GM12891 (cell line): ENCODE results near the gene ANKS1A.

ENCODE experiments used
- DNase-seq: peaks from one replicate; pipeline ENCODE4 v3.0.0; 2011; ENCODE audit warnings: low spot score; ENCODE audit not compliant: insufficient read length
- FAIRE-seq: peaks from 2 replicates; lab custom pipeline; 2011; peaks lifted over from hg19 to GRCh38; lab: Jason Lieb, UNC
- PAX5 ChIP-seq: IDR thresholded peaks from 2 replicates; pipeline ENCODE4 v1.6.1; 2011; ENCODE audit warnings: low read length, moderate library complexity, mild to moderate bottlenecking; ENCODE audit not compliant: insufficient read depth, severe bottlenecking
- POLR2A ChIP-seq: IDR thresholded peaks from 2 replicates; pipeline ENCODE4 v1.6.1; 2011; ENCODE audit warnings: low read depth, low read length, control low read depth
- POLR2AphosphoS5 ChIP-seq: IDR thresholded peaks from 2 replicates; pipeline ENCODE4 v1.6.1; 2011; ENCODE audit warnings: low read depth, low read length, control low read depth
- POU2F2 ChIP-seq: IDR thresholded peaks from 2 replicates; pipeline ENCODE4 v1.6.1; 2011; ENCODE audit warnings: low read depth, mild to moderate bottlenecking, control low read depth, low read length, moderate library complexity
- SPI1 ChIP-seq: IDR thresholded peaks from 2 replicates; pipeline ENCODE4 v1.6.1; 2011; ENCODE audit warnings: low read depth, low read length, control low read depth
- TAF1 ChIP-seq: IDR thresholded peaks from 2 replicates; pipeline ENCODE4 v1.6.1; 2011; ENCODE audit warnings: low read depth, low read length, control low read depth

Gene ANKS1A

GRCh38 chr6:34967461-34967860 is 78.4 kb downstream of the ANKS1A start:
- FAIRE-seq (no peak), DNase-seq (no peak)
- no peak for TF ChIP-seq TAF1
- TF ChIP-seq PAX5 = no peak
- TF ChIP-seq POLR2AphosphoS5 = no peak
- TF ChIP-seq POU2F2 = no peak
- no peak for TF ChIP-seq POLR2A
- no peak for TF ChIP-seq SPI1

GRCh38 chr6:34969662-34970265 is 80.7 kb downstream of the ANKS1A start:
- DNase-seq = no peak
- TF ChIP-seq PAX5 (no peak), POLR2AphosphoS5 (no peak), SPI1 (no peak), POLR2A (no peak), TAF1 (no peak), POU2F2 (no peak)
- FAIRE-seq = no peak

GRCh38 chr6:34970488-34970887 is 81.4 kb downstream of the ANKS1A start:
- FAIRE-seq (no peak), DNase-seq (no peak)
- no peak for TF ChIP-seq POLR2A
- no peak for TF ChIP-seq POLR2AphosphoS5
- TF ChIP-seq SPI1 = no peak
- TF ChIP-seq TAF1 = no peak
- no peak for TF ChIP-seq PAX5
- no peak for TF ChIP-seq POU2F2

- DNase-seq (no peak), FAIRE-seq (no peak)
- no peak for TF ChIP-seq SPI1
- TF ChIP-seq PAX5 = no peak
Observed at GRCh38 chr6:34970957-34971356, 81.9 kb downstream of the ANKS1A start.

GRCh38 chr6:34973547-34974248 is 84.6 kb downstream of the ANKS1A start:
- DNase-seq = no peak

GRCh38 chr6:34974249-34974642 is 85.2 kb downstream of the ANKS1A start:
- FAIRE-seq = no peak
- DNase-seq = no peak
- no peak for TF ChIP-seq PAX5
- no peak for TF ChIP-seq POLR2A
- no peak for TF ChIP-seq POU2F2
- no peak for TF ChIP-seq POLR2AphosphoS5
- TF ChIP-seq TAF1 = no peak
- TF ChIP-seq SPI1 = no peak

More at GRCh38 chr6:34973547-34974248, 84.6 kb downstream of the ANKS1A start:
- FAIRE-seq = no peak
- TF ChIP-seq POLR2A = no peak
- TF ChIP-seq POLR2AphosphoS5 = no peak
- no peak for TF ChIP-seq PAX5
- TF ChIP-seq POU2F2 = no peak
- no peak for TF ChIP-seq TAF1
- TF ChIP-seq SPI1 = no peak

- no peak for DNase-seq
- FAIRE-seq = no peak
- TF ChIP-seq POU2F2 (no peak), TAF1 (no peak), PAX5 (no peak), SPI1 (no peak), POLR2AphosphoS5 (no peak), POLR2A (no peak)
Observed at GRCh38 chr6:34976239-34976638, 87.2 kb downstream of the ANKS1A start.

GRCh38 chr6:34979218-34979617 is 90.2 kb downstream of the ANKS1A start:
- FAIRE-seq (peak; percentile 35), DNase-seq (no peak)
- TF ChIP-seq POLR2AphosphoS5 = no peak
- TF ChIP-seq POU2F2 = no peak
- TF ChIP-seq TAF1 = no peak
- TF ChIP-seq POLR2A = no peak
- no peak for TF ChIP-seq SPI1
- no peak for TF ChIP-seq PAX5

GRCh38 chr6:34979994-34980393 is 90.9 kb downstream of the ANKS1A start:
- DNase-seq = no peak
- TF ChIP-seq SPI1 (no peak), POLR2A (no peak), PAX5 (no peak), TAF1 (no peak), POU2F2 (no peak), POLR2AphosphoS5 (no peak)
- FAIRE-seq = no peak

GRCh38 chr6:34981366-34981765 is 92.3 kb downstream of the ANKS1A start:
- FAIRE-seq (peak; percentile 33), DNase-seq (no peak)
- TF ChIP-seq POLR2A (no peak), SPI1 (no peak), POLR2AphosphoS5 (no peak), PAX5 (no peak), TAF1 (no peak)

GRCh38 chr6:34981951-34982350 is 92.9 kb downstream of the ANKS1A start:
- DNase-seq = no peak
- peak; percentile 75 for FAIRE-seq
- no peak for TF ChIP-seq POLR2A
- TF ChIP-seq TAF1 = no peak
- TF ChIP-seq POU2F2 = no peak
- TF ChIP-seq PAX5 = no peak
- TF ChIP-seq SPI1 = no peak
- TF ChIP-seq POLR2AphosphoS5 = no peak
